Mucosa of descending colon (tissue), 3 donors: ENCODE results near the gene CCDC88B. TPM values are rescaled to one million over a fixed set of nuclear protein-coding genes. Genes with fewer than 3 reads are reported as not detected.

Experiments
- ATAC-seq: fragments of 200-7000 bp; cut with Tn5 transposase; one replicate; pipeline ENCODE4 v1.9.1; 2020; ENCODE audit warnings: mild to moderate bottlenecking, moderate library complexity
- DNase-seq, 3 donors: peaks; one replicate each; pipeline ENCODE4 v3.0.0-alpha.2; 2020
- H3K36me3 ChIP-seq: fragments of 200-600 bp; one replicate; pipeline ENCODE4 v1.8.0; 2021; ENCODE audit warnings: low read depth, mild to moderate bottlenecking
- H3K4me1 ChIP-seq: fragments of 200-600 bp; one replicate; pipeline ENCODE4 v1.8.0; 2021; ENCODE audit warnings: low read depth, mild to moderate bottlenecking
- H3K4me3 ChIP-seq: fragments of 200-600 bp; one replicate; pipeline ENCODE4 v1.8.0; 2021; ENCODE audit warnings: mild to moderate bottlenecking
- H3K9me3 ChIP-seq: fragments of 200-600 bp; one replicate; pipeline ENCODE4 v1.8.0; 2021; ENCODE audit warnings: mild to moderate bottlenecking
- CTCF ChIP-seq: fragments of 200-600 bp; IDR thresholded peaks from one replicate; pipeline ENCODE4 v1.8.0; 2022; ENCODE audit warnings: antibody characterized with exemption, mild to moderate bottlenecking
- intact Hi-C, 2 donors: fragments of 100-400 bp; cut with DNase I in 1 of 2; cut with micrococcal nuclease in 1 of 2; formaldehyde crosslinking; loops; one replicate each; pipeline versions ENCODE4 v1.11.0 to v1.11.1; 2022; cut with DNase I, micrococcal nuclease
- total RNA-seq, 3 donors: library from RNA; stranded (reverse); fragmentation: NEBNext Ultra II Directional in 2 of 3; extraction: Animal tissue kit (Norgen Biotek cat#: 25700) in 2 of 3; gene quantifications; one replicate each; pipeline versions ENCODE4 v1.2.1 to v1.2.4, GENCODE V29; 2021 to 2023
- donor health status: DM: no; HTN: no; CAD: no; lungs with moderate emphysema.
- donor health status: DM: no; HTN: no; CAD: no.
- donor health status: DM: no; HTN: yes; CAD: no.

Gene CCDC88B
- total RNA-seq, 3 donors from 2014 or later = 13.4 to 32.5 (median 28.8) TPM

GRCh38 chr11:64364435-64364834 lies 24.4 kb downstream of the CCDC88B start:
- intact Hi-C loops = no loop called here
- DNase-seq (no peak), ATAC-seq (no peak)
- Histone ChIP-seq H3K9me3 (no peaks in the 10 kb centered on the region), H3K4me1 (peaks cover 11% of the 10 kb centered on the region), H3K36me3 (peaks cover 12% of the 10 kb centered on the region), H3K4me3 (no peak overlapping the region)
- TF ChIP-seq CTCF = no peak

GRCh38 chr11:64364911-64365310 lies 24.9 kb downstream of the CCDC88B start:
- Histone ChIP-seq H3K36me3 (peaks cover 12% of the 10 kb centered on the region), H3K4me3 (no peak overlapping the region), H3K9me3 (no peaks in the 10 kb centered on the region), H3K4me1 (peaks cover 7% of the 10 kb centered on the region)
- intact Hi-C loops = no loop called here
- DNase-seq (no peak), ATAC-seq (no peak)
- TF ChIP-seq CTCF = no peak

GRCh38 chr11:64366751-64367150 lies 26.7 kb downstream of the CCDC88B start:
- no peak for DNase-seq
- TF ChIP-seq CTCF = no peak
- Histone ChIP-seq H3K4me1 (no peaks in the 10 kb centered on the region), H3K36me3 (peaks cover 12% of the 10 kb centered on the region), H3K9me3 (no peaks in the 10 kb centered on the region), H3K4me3 (no peak overlapping the region)
- intact Hi-C loops = no loop called here
- no peak for ATAC-seq

GRCh38 chr11:64367931-64368672 lies 28.1 kb downstream of the CCDC88B start:
- Histone ChIP-seq H3K9me3 (no peaks in the 10 kb centered on the region), H3K4me3 (no peak overlapping the region), H3K36me3 (peaks cover under 1% of the 10 kb centered on the region), H3K4me1 (peaks cover 2% of the 10 kb centered on the region)
- no peak for DNase-seq
- no peak for ATAC-seq
- TF ChIP-seq CTCF = no peak
- intact Hi-C loops = no loop called here

- ATAC-seq (no peak), DNase-seq (no peak)
- Histone ChIP-seq H3K4me1 (peaks cover 2% of the 10 kb centered on the region), H3K36me3 (no peaks in the 10 kb centered on the region), H3K4me3 (no peak overlapping the region), H3K9me3 (no peaks in the 10 kb centered on the region)
- intact Hi-C loops = no loop called here
- TF ChIP-seq CTCF = no peak
These were observed 28.7 kb downstream of the CCDC88B start for GRCh38 chr11:64368673-64369074.
